Loucy (cell line): ENCODE results near the gene TLCD4.

Source experiments
- H2AFZ ChIP-seq: fragments of 200-600 bp; sonication (generic); 2 replicates; pipeline ENCODE4 v1.6.0; 2016; ENCODE audit warnings: antibody characterized with exemption, mild to moderate bottlenecking, low read length, moderate library complexity
- H3F3A ChIP-seq: fragments of 200-600 bp; 2 replicates; pipeline ENCODE4 v1.6.0; 2016; ENCODE audit warnings: antibody characterized with exemption, low read depth, mild to moderate bottlenecking
- H3K27me3 ChIP-seq: fragments of 200-600 bp; sonication (generic); 2 replicates; pipeline ENCODE4 v1.6.1; 2014; ENCODE audit warnings: low read length, mild to moderate bottlenecking; ENCODE audit not compliant: insufficient read depth, poor library complexity, severe bottlenecking
- H3K36me3 ChIP-seq: fragments of 200-600 bp; sonication (generic); 2 replicates; pipeline ENCODE4 v1.6.1; 2016; ENCODE audit warnings: low read length; ENCODE audit not compliant: insufficient read depth
- H3K4me1 ChIP-seq: fragments of 200-600 bp; sonication (generic); 2 replicates; pipeline ENCODE4 v1.5.1; 2014; ENCODE audit warnings: low read length, mild to moderate bottlenecking; ENCODE audit not compliant: insufficient read depth, poor library complexity, severe bottlenecking
- H3K4me2 ChIP-seq: fragments of 200-600 bp; sonication (generic); 2 replicates; pipeline ENCODE4 v1.6.0; 2014; ENCODE audit warnings: antibody characterized with exemption, low read length, low read depth, mild to moderate bottlenecking; ENCODE audit not compliant: poor library complexity, severe bottlenecking
- H3K4me3 ChIP-seq: fragments of 200-600 bp; sonication (generic); 2 replicates; pipeline ENCODE4 v1.5.1; 2014; ENCODE audit warnings: low read length, mild to moderate bottlenecking, mixed read lengths; ENCODE audit not compliant: poor library complexity, severe bottlenecking
- H3K79me2 ChIP-seq: fragments of 200-600 bp; sonication (generic); 2 replicates; pipeline ENCODE4 v1.6.1; 2014; ENCODE audit warnings: low read length; ENCODE audit not compliant: insufficient read depth
- H3K9ac ChIP-seq: fragments of 200-600 bp; sonication (generic); 2 replicates; pipeline ENCODE4 v1.6.0; 2014; ENCODE audit warnings: mild to moderate bottlenecking, low read depth, low read length, moderate library complexity; ENCODE audit not compliant: poor library complexity, severe bottlenecking
- H3K9me2 ChIP-seq: fragments of 200-600 bp; sonication (generic); replicated peaks from 2 replicates; pipeline ENCODE4 v1.6.1; 2016; ENCODE audit warnings: low read depth, low read length, mixed read lengths
- H3K9me3 ChIP-seq: fragments of 200-600 bp; sonication (generic); 2 replicates; pipeline ENCODE4 v1.6.1; 2014; ENCODE audit warnings: mild to moderate bottlenecking, antibody characterized with exemption, low read length, low read depth; ENCODE audit not compliant: insufficient read depth
- H4K20me1 ChIP-seq: fragments of 200-600 bp; sonication (generic); 2 replicates; pipeline ENCODE4 v1.6.0; 2014; ENCODE audit warnings: antibody characterized with exemption, low read length, mild to moderate bottlenecking; ENCODE audit not compliant: insufficient read depth, poor library complexity, severe bottlenecking
- CTCF ChIP-seq: fragments of 200-600 bp; sonication (generic); conservative IDR thresholded peaks from 2 replicates; pipeline ENCODE4 v1.5.1; 2014; ENCODE audit warnings: mild to moderate bottlenecking, antibody characterized with exemption, low read length
- EZH2phosphoT487 ChIP-seq: fragments of 200-600 bp; IDR thresholded peaks from 2 replicates; pipeline ENCODE4 v1.6.1; 2018; ENCODE audit warnings: antibody characterized with exemption, mild to moderate bottlenecking, moderate library complexity, borderline replicate concordance

Gene TLCD4

DNA sequence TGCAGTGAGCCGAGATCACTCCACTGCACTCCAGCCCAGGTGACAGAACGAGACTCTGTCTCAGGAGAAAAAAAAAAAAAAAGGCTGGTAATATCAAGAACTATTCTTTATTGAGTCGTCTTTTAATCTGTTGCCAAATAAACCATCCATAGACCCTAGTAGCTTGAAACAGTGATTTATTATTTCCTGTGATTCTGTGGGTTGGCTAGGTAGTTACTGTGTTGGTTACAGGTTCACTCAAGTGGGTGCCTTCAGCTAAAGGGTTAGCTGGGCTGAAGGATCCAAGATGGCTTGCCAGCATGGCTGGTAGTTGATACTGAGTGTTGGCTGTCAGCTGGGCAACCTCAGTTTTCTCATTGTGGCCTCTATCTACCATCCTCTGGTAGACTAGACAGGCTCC, 9.2 kb downstream of the TLCD4 start:
- Histone ChIP-seq H3K4me2 (no peak overlapping the region), H2AFZ (no peak overlapping the region), H3K9me3 (no peaks in the 10 kb centered on the region), H3K4me1 (no peaks in the 10 kb centered on the region), H3K79me2 (no peaks in the 10 kb centered on the region), H4K20me1 (no peaks in the 10 kb centered on the region), H3K9ac (no peak overlapping the region), H3F3A (no peaks in the 10 kb centered on the region), H3K9me2 (no peaks in the 10 kb centered on the region), H3K4me3 (no peak overlapping the region), H3K27me3 (no peaks in the 10 kb centered on the region), H3K36me3 (no peaks in the 10 kb centered on the region)
- TF ChIP-seq EZH2phosphoT487 (no peak), CTCF (no peak)

DNA sequence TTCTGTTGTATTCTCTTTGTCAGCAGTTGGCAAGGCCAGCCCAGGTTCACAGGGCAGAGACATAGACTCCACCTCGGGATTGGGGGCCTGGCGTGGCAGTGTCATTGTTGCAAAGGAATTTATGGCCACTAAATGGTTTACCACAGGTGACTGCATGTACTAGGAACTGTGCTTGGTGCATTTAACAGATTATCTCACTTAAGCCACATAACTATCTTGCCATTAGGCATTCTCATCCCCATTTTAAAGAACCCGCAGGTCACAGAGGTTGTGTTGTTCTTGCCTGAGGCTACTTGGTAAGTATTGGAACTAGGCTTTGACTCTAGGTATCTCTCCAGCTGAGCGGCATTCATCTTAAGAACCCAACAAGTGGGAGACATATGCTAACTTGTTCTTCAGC, 9.7 kb downstream of the TLCD4 start:
- Histone ChIP-seq H2AFZ (no peak overlapping the region), H4K20me1 (no peaks in the 10 kb centered on the region), H3K9me3 (no peaks in the 10 kb centered on the region), H3K9me2 (no peaks in the 10 kb centered on the region), H3F3A (no peaks in the 10 kb centered on the region), H3K4me1 (no peaks in the 10 kb centered on the region), H3K4me2 (no peak overlapping the region), H3K4me3 (no peak overlapping the region), H3K27me3 (no peaks in the 10 kb centered on the region), H3K79me2 (no peaks in the 10 kb centered on the region), H3K9ac (no peak overlapping the region), H3K36me3 (no peaks in the 10 kb centered on the region)
- TF ChIP-seq CTCF (no peak), EZH2phosphoT487 (no peak)

DNA sequence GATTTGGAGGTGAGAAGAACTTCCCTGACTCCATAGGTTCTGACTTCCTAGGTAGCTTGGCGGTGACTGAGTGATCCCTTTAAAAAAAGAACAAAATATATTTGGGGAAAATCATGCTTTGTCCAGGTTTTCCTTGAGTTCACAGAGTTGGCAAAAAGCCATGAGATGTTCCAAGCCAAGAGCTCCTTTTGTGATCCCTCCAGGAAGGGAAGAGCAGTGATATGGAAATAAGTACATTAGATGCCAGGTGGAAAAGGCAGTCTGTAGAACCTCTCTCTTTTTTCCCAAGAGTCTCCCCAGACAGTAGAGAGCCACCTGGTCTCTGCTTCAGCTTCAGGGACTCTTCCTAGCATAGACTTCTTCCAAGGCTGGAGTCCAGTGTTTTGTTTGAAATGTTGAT, 10.2 kb downstream of the TLCD4 start:
- no peaks in the 10 kb centered on the region for H4K20me1 ChIP-seq
- no peaks in the 10 kb centered on the region for H3K9me2 ChIP-seq
- no peak overlapping the region for H3K9ac ChIP-seq
- H3K4me1 ChIP-seq: no peaks in the 10 kb centered on the region
- no peak overlapping the region for H3K4me3 ChIP-seq
- H2AFZ ChIP-seq: no peak overlapping the region
- no peaks in the 10 kb centered on the region for H3K79me2 ChIP-seq
- no peak for TF ChIP-seq EZH2phosphoT487
- no peak for TF ChIP-seq CTCF
- no peaks in the 10 kb centered on the region for H3K27me3 ChIP-seq
- no peak overlapping the region for H3K4me2 ChIP-seq
- no peaks in the 10 kb centered on the region for H3F3A ChIP-seq
- no peaks in the 10 kb centered on the region for H3K36me3 ChIP-seq
- no peaks in the 10 kb centered on the region for H3K9me3 ChIP-seq
